ENCODE data around the gene TBCD.
A peak's percentile ranks its signal among the peaks of the same experiment; 100 is the strongest.

DNA sequence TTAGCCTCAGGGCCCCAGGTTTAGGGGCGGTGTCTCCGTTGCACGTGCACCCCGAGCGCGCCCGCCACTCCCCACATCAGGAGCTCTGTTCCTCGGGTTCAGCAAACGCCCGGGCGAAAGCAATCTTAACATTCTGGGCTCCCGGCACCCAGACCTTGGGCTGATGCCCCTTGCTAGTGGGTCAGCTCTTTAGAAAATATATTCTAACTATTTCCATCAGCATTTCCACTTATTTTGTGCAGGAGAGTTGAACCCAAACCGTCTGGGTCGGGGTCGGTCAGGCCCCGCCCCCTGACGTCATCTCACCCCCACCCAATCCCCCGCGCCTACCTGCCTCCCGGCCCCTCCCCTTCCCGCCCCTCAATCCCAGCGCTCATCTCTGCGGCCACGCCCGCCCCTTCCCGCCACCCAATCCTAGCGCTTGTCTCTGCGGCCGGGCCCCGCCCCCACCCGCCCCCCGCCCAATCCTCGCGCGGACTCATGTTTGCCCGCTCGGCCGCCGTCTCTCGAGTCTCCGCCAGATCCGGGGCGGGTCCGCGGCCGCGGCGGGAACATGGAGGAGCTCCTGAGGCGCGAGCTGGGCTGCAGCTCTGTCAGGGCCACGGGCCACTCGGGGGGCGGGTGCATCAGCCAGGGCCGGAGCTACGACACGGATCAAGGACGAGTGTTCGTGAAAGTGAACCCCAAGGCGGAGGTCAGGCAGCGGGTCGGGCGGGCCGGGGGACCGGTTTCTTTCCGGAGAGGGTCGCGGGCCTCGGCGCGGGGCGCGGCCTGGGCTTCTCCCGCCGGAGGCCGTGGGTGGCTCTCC, 35.5 kb upstream of the TBCD start, which contains the start of gene FN3KRP:
- TF ChIP-seq CTCF (IDR thresholded peaks at IDR 0.05) (no peak), POLR2AphosphoS5 (IDR thresholded peaks at IDR 0.05) (peak in 2 of 3 donors; percentile 19 to 71), POLR2A (IDR thresholded peaks at IDR 0.05) (no peak)

Measured in breast epithelium (tissue), 3 donors.